Adrenal gland (tissue), 5 donors: ENCODE measurements around the gene FUT4.

Experiments used
- CTCF ChIP-seq, 6 experiments: fragments of 450-650 bp in 4 of 6; fragments of 200-600 bp in 2 of 6; sonication (generic) in 1 of 6; IDR thresholded peaks; 1 replicate in 5 of 6; 2 replicates in 1 of 6; pipeline versions ENCODE4 v1.5.1 to v1.8.0; 2016 to 2021; ENCODE audit warnings: antibody characterized with exemption in 6 of 6, mild to moderate bottlenecking in 2 of 6, moderate library complexity in 1 of 6
- POLR2A ChIP-seq, 2 donors: fragments of 450-650 bp; IDR thresholded peaks; one replicate each; pipeline ENCODE4 v1.6.1; 2017; ENCODE audit warnings: antibody characterized with exemption in 2 of 2, mild to moderate bottlenecking in 2 of 2, moderate library complexity in 1 of 2
- donor health status: DM: no; HTN: no; CAD: no.

GRCh38 chr11:94525546-94526324 is 18.0 kb upstream of the FUT4 start:
- TF ChIP-seq CTCF (IDR thresholded peaks at IDR 0.05) (no peak), POLR2A (IDR thresholded peaks at IDR 0.05) (no peak)
